OCI-LY3 (cell line): ENCODE data around the gene SOX21.

ENCODE experiments used
- H2AFZ ChIP-seq: fragments of 200-600, 300-600 bp; shearing (Covaris generic); 2 replicates; pipeline ENCODE4 v1.6.0; 2014; ENCODE audit warnings: antibody characterized with exemption, low read depth, low read length
- H3K27ac ChIP-seq: fragments of 200-600, 300-600 bp; sonication (generic); 2 replicates; pipeline ENCODE4 v1.5.1; 2014; ENCODE audit warnings: mild to moderate bottlenecking, low read length, moderate library complexity, mixed read lengths
- H3K27me3 ChIP-seq: fragments of 200-600, 300-600 bp; sonication (generic); 2 replicates; pipeline ENCODE4 v1.6.1; 2014; ENCODE audit warnings: low read depth, low read length, mixed read lengths
- H3K36me3 ChIP-seq: fragments of 200-600, 300-600 bp; sonication (generic); replicated peaks from 2 replicates; pipeline ENCODE3; 2014; ENCODE audit warnings: low read depth, low read length, mixed read lengths
- H3K4me1 ChIP-seq: fragments of 300-600, 200-600 bp; sonication (generic); 2 replicates; pipeline ENCODE4 v1.6.1; 2014; ENCODE audit warnings: low read length, mixed read lengths
- H3K4me2 ChIP-seq: fragments of 200-600, 300-600 bp; sonication (generic); 2 replicates; pipeline ENCODE4 v1.6.1; 2014; ENCODE audit warnings: low read length, mixed read lengths
- H3K4me3 ChIP-seq: fragments of 300-600, 200-600 bp; sonication (generic); 2 replicates; pipeline ENCODE4 v1.5.1; 2014; ENCODE audit warnings: antibody characterized with exemption, mild to moderate bottlenecking, low read length, moderate library complexity
- H3K79me2 ChIP-seq: fragments of 300-600, 200-600 bp; shearing (Covaris generic); 2 replicates; pipeline ENCODE4 v1.6.1; 2014; ENCODE audit warnings: mild to moderate bottlenecking, low read length, mixed read lengths
- H3K9ac ChIP-seq: fragments of 300-600, 200-600 bp; shearing (Covaris generic); 2 replicates; pipeline ENCODE4 v1.6.0; 2014; ENCODE audit warnings: mild to moderate bottlenecking, low read length, moderate library complexity
- H3K9me3 ChIP-seq: fragments of 200-600, 300-600 bp; shearing (Covaris generic); 2 replicates; pipeline ENCODE4 v1.6.1; 2014; ENCODE audit warnings: low read length, mixed read lengths; ENCODE audit not compliant: insufficient read depth
- H4K20me1 ChIP-seq: fragments of 200-600, 300-600 bp; sonication (generic); 2 replicates; pipeline ENCODE4 v1.6.1; 2016; ENCODE audit warnings: low read length, mixed read lengths; ENCODE audit not compliant: insufficient read depth
- EZH2phosphoT487 ChIP-seq: fragments of 200-600 bp; shearing (Covaris generic); IDR thresholded peaks from 2 replicates; pipeline ENCODE4 v1.6.1; 2018; ENCODE audit warnings: antibody characterized with exemption, mixed run types, low read depth
- TF ChIP-seq, protein P1 (sequence below): fragments of 200-600, 300-600 bp; sonication (generic); IDR thresholded peaks from 2 replicates; pipeline ENCODE4 v1.5.1; 2014; ENCODE audit warnings: antibody characterized with exemption, low read length, low read depth

SOX21 gene

DNA sequence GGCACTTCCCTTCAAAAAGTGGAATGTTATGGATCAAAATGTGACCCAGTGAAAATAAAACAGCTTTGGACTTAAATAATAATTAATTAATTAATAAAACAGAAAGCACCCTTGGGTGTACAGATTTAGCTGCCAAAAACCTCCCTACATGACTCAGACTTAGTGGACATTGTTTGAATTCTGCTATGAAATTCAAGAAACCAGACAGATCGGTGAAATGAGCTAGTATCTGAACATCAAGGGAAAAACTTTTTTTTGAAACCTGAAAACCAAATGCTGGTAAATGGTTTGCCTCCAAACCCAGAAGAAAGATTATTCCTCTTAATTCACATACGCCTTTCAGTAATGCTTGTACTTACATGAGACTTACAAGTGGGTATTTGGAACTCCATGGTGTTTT, 33.5 kb downstream of the SOX21 start:
- Histone ChIP-seq H4K20me1 (no peaks in the 10 kb centered on the region), H3K4me2 (no peak overlapping the region), H3K9ac (no peak overlapping the region), H3K4me3 (no peak overlapping the region), H3K79me2 (no peaks in the 10 kb centered on the region), H3K4me1 (no peaks in the 10 kb centered on the region), H3K36me3 (no peaks in the 10 kb centered on the region), H2AFZ (no peak overlapping the region), H3K9me3 (no peaks in the 10 kb centered on the region), H3K27ac (no peak overlapping the region), H3K27me3 (peaks cover 13% of the 10 kb centered on the region)
- TF ChIP-seq, protein P1, sequence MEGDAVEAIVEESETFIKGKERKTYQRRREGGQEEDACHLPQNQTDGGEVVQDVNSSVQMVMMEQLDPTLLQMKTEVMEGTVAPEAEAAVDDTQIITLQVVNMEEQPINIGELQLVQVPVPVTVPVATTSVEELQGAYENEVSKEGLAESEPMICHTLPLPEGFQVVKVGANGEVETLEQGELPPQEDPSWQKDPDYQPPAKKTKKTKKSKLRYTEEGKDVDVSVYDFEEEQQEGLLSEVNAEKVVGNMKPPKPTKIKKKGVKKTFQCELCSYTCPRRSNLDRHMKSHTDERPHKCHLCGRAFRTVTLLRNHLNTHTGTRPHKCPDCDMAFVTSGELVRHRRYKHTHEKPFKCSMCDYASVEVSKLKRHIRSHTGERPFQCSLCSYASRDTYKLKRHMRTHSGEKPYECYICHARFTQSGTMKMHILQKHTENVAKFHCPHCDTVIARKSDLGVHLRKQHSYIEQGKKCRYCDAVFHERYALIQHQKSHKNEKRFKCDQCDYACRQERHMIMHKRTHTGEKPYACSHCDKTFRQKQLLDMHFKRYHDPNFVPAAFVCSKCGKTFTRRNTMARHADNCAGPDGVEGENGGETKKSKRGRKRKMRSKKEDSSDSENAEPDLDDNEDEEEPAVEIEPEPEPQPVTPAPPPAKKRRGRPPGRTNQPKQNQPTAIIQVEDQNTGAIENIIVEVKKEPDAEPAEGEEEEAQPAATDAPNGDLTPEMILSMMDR, result no peak
- no peak for TF ChIP-seq EZH2phosphoT487

DNA sequence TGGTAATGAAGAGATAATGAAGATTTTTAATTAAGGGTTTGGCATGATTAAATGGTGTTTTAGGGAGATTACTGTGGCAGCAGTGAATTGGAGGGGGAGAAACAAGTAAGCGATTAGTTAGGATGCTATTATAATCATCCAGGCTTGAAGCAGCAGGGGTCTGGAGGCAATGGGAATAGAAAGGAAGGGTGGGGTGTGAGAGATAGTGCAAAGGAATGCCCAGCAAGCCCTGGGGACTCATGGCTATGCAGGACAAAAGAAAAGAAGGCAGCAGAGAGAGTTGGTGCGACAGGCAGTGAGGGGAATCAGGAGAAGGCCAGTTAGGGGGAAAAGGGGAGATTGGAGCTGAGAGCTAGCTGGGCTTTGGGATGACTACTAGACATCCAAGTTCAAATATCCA, 34.5 kb downstream of the SOX21 start:
- peaks cover 13% of the 10 kb centered on the region for H3K27me3 ChIP-seq
- H4K20me1 ChIP-seq, result no peaks in the 10 kb centered on the region
- no peak overlapping the region for H3K4me2 ChIP-seq
- no peaks in the 10 kb centered on the region for H3K9me3 ChIP-seq
- H3K79me2 ChIP-seq, result no peaks in the 10 kb centered on the region
- no peaks in the 10 kb centered on the region for H3K4me1 ChIP-seq
- no peaks in the 10 kb centered on the region for H3K36me3 ChIP-seq
- H3K27ac ChIP-seq, result no peak overlapping the region
- no peak overlapping the region for H3K4me3 ChIP-seq
- H2AFZ ChIP-seq, result no peak overlapping the region
- H3K9ac ChIP-seq, result no peak overlapping the region
- TF ChIP-seq, protein P1, result no peak
- TF ChIP-seq EZH2phosphoT487, result no peak

DNA sequence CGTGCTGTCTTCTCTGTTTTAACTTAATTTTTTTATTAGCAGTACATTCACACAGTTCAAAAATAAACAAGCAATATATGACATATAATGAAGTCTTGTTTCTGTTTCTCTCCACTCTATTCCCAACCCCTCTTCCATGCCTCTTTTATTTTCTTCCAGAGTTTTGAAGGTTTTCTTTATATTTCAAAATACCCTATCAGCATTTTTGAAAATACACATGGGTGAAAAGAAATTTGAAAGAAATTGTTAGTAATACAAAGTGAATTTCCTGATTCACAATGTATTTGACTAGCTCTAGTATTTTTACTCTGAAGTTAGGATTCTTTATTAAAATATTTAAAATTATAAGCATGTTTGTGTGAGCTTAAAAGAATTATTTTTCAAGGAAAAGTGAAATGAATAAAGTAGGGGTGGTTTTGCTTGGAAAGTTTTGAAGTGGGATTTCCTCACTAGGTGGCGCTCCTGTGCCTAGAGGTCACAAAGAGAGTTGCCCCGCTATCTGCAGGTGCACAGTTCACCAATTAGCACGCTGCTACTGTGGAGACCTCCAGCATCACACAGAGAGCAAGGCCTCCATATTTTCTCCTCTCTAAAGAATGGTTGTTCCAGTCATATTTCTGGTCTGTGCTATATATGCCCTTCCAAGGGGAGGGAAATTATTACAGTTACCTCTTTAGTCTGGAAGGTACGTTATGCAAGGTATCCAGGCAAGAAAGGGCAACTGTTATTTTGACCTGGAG, 37.6 kb downstream of the SOX21 start:
- Histone ChIP-seq H3K79me2 (no peaks in the 10 kb centered on the region), H4K20me1 (no peaks in the 10 kb centered on the region), H3K27ac (no peak overlapping the region), H3K9ac (no peak overlapping the region), H3K36me3 (no peaks in the 10 kb centered on the region), H3K4me1 (no peaks in the 10 kb centered on the region), H3K4me2 (no peak overlapping the region), H3K4me3 (no peak overlapping the region), H3K9me3 (no peaks in the 10 kb centered on the region), H3K27me3 (peaks cover 13% of the 10 kb centered on the region), H2AFZ (no peak overlapping the region)
- TF ChIP-seq, protein P1, result peak; percentile 87
- TF ChIP-seq EZH2phosphoT487, result no peak

DNA sequence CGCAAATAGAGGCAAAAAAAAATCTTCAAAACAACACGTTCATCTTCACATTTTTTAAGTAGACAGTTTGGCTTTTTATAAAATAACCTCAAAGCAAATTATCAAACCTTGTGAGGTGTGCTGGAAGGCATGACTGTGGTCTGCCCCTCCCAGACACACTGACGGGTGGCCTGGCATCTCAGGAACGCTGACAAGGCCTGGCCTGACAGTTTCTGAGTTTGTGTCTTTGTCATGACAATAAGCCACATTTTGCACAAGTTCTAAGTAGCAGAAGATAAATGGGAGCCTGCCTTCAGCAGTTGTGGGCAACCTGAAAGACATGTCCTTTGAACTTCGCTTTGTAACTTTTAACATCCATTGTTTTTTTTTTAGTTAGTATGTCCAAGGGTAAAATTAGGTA, 38.5 kb downstream of the SOX21 start:
- Histone ChIP-seq H3K4me1 (no peaks in the 10 kb centered on the region), H3K4me2 (no peak overlapping the region), H3K27ac (no peak overlapping the region), H3K4me3 (no peak overlapping the region), H3K36me3 (no peaks in the 10 kb centered on the region), H3K79me2 (no peaks in the 10 kb centered on the region), H3K27me3 (peaks cover 13% of the 10 kb centered on the region), H2AFZ (no peak overlapping the region), H3K9me3 (0 out of 2 replicates have a peak, but pooled peaks cover 2% of the 10 kb centered on the region), H4K20me1 (no peaks in the 10 kb centered on the region), H3K9ac (no peak overlapping the region)
- no peak for TF ChIP-seq EZH2phosphoT487
- TF ChIP-seq, protein P1, result no peak
